ENCODE data around the gene SOX8. TPM values are rescaled to one million over a fixed set of nuclear protein-coding genes. Genes with fewer than 3 reads are reported as not detected.
"Not testable (repeated sequence)": the region's sequence is repeated elsewhere in the genome, so short reads cannot be mapped to it uniquely, and the experiment has no call there.

Gene SOX8
- total RNA-seq, 1 experiment from 2014 or later, result 0.47 TPM

DNA sequence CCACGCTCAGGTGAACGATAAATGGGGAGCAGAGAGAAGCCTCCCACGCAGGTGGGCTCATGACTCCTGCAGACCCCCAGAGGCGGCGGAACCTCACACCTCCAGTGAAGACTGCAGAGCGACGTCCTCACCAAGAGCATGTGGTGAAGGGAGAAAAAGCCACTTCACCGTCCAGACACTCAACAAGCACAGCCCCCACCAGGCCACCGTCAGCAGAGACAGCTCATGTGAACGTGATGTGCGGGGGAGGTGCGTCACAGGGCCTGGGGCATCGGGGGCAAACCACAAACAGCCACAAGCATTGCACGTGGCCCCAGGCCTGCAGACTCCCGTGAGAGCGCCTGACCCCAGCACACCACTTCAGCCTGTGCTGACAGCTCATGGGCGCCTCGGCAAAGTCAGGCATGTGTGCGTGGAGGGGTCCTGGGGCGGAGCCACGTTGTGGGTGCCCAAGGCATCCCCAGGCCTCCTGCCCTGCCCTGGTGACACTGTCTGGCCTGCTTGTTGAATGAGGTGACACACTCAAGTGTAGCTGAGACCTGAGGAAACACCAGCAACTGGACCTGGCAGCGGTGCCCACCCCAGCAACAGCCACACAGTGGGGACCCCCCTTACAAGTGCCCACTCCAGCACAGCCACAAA, 29.8 kb upstream of the SOX8 start:
- no peak for ATAC-seq
- BruUV-seq (replicated peaks), result no TSS peak
- Histone ChIP-seq H3K9me3 (ENCODE audit: low read length) (no peaks in the 10 kb centered on the region), H3K4me1 (ENCODE audit: insufficient read depth, low read length) (no peaks in the 10 kb centered on the region), H3K9me2 (replicated peaks; ENCODE audit: low read length) (no peaks in the 10 kb centered on the region), H3K27ac (ENCODE audit: low read length) (no peak overlapping the region), H3K4me2 (ENCODE audit: low read length) (no peak overlapping the region), H3K9ac (ENCODE audit: low read length) (no peak overlapping the region), H3K27me3 (ENCODE audit: low read length) (no peaks in the 10 kb centered on the region), H4K20me1 (ENCODE audit: low read length) (no peaks in the 10 kb centered on the region), H3K79me2 (ENCODE audit: low read length) (no peaks in the 10 kb centered on the region), H3K36me3 (ENCODE audit: low read depth, low read length) (no peaks in the 10 kb centered on the region), H3K4me3 (ENCODE audit: low read length) (no peak overlapping the region), H3F3A (ENCODE audit: low read length, unreplicated experiment) (no peaks in the 10 kb centered on the region), H2AFZ (ENCODE audit: low read length) (no peak overlapping the region)
- ChIA-PET POLR2A (ENCODE audit: unreplicated experiment) (no interaction called here), CTCF (no interaction called here)
- TF ChIP-seq, protein P1, sequence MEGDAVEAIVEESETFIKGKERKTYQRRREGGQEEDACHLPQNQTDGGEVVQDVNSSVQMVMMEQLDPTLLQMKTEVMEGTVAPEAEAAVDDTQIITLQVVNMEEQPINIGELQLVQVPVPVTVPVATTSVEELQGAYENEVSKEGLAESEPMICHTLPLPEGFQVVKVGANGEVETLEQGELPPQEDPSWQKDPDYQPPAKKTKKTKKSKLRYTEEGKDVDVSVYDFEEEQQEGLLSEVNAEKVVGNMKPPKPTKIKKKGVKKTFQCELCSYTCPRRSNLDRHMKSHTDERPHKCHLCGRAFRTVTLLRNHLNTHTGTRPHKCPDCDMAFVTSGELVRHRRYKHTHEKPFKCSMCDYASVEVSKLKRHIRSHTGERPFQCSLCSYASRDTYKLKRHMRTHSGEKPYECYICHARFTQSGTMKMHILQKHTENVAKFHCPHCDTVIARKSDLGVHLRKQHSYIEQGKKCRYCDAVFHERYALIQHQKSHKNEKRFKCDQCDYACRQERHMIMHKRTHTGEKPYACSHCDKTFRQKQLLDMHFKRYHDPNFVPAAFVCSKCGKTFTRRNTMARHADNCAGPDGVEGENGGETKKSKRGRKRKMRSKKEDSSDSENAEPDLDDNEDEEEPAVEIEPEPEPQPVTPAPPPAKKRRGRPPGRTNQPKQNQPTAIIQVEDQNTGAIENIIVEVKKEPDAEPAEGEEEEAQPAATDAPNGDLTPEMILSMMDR (conservative IDR thresholded peaks at IDR 0.05; ENCODE audit: low read depth, low read length), result no peak
- TF ChIP-seq EZH2 (IDR thresholded peaks at IDR 0.05; ENCODE audit: low read length, unreplicated experiment) (no peak), EZH2phosphoT487 (IDR thresholded peaks at IDR 0.05; ENCODE audit: borderline replicate concordance, low read length) (no peak)
- intact Hi-C loops (cut with micrococcal nuclease), result no loop called here
- no peak for DNase-seq

DNA sequence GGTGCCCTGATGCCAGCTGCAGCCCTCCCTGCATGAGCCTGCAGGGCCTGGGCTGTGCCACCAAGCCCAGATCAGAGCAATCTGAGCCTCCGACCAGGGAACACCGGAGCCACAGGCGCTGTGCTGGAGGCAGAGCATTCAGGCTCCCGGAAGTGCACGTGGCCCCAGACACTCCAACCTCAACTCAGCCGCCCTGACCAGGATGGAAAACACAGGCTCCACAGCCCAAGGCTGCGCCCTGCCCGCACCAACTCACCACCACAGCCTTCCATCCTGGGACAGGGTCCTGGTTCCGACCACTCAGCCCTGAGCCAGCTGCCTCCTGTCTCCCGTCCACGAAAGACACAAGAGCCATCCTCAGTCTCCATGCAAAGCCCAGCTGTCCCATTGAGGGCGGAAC, 29.2 kb upstream of the SOX8 start:
- Histone ChIP-seq H3F3A (ENCODE audit: low read length, unreplicated experiment) (no peaks in the 10 kb centered on the region), H2AFZ (ENCODE audit: low read length) (no peak overlapping the region), H3K27ac (ENCODE audit: low read length) (no peak overlapping the region), H4K20me1 (ENCODE audit: low read length) (no peaks in the 10 kb centered on the region), H3K4me2 (ENCODE audit: low read length) (no peak overlapping the region), H3K4me3 (ENCODE audit: low read length) (no peak overlapping the region), H3K9me2 (replicated peaks; ENCODE audit: low read length) (no peaks in the 10 kb centered on the region), H3K27me3 (ENCODE audit: low read length) (no peaks in the 10 kb centered on the region), H3K9me3 (ENCODE audit: low read length) (no peaks in the 10 kb centered on the region), H3K79me2 (ENCODE audit: low read length) (no peaks in the 10 kb centered on the region), H3K36me3 (ENCODE audit: low read depth, low read length) (no peaks in the 10 kb centered on the region), H3K4me1 (ENCODE audit: insufficient read depth, low read length) (no peaks in the 10 kb centered on the region), H3K9ac (ENCODE audit: low read length) (no peak overlapping the region)
- DNase-seq (no peak), ATAC-seq (no peak)
- CTCF ChIA-PET, result no interaction called here
- POLR2A ChIA-PET (ENCODE audit: unreplicated experiment), result no interaction called here
- no peak for TF ChIP-seq EZH2phosphoT487 (IDR thresholded peaks at IDR 0.05; ENCODE audit: borderline replicate concordance, low read length)
- TF ChIP-seq EZH2 (IDR thresholded peaks at IDR 0.05; ENCODE audit: low read length, unreplicated experiment), result no peak
- TF ChIP-seq, protein P1 (conservative IDR thresholded peaks at IDR 0.05; ENCODE audit: low read depth, low read length), result no peak
- intact Hi-C loops (cut with micrococcal nuclease), result no loop called here
- BruUV-seq (replicated peaks), result no TSS peak

DNA sequence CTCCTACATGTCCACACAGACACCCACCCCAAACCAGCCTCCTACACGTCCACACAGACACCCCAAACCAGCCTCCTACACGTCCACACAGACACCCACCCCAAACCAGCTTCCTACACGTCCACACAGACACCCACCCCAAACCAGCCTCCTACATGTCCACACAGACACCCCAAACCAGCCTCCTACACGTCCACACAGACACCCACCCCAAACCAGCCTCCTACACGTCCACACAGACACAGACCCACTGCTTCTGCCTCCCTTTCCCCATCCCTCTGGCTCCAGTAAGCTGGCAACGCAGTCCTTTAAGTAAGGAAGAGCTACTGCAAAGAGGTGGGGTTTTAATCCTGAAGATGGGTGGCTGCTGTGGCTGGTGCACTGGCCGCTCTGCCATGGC, 27.8 kb upstream of the SOX8 start:
- H3K9ac ChIP-seq (ENCODE audit: low read length); CTCF ChIA-PET; H3K4me1 ChIP-seq (ENCODE audit: insufficient read depth, low read length); ATAC-seq; H2AFZ ChIP-seq (ENCODE audit: low read length); POLR2A ChIA-PET (ENCODE audit: unreplicated experiment); H3K9me2 ChIP-seq (replicated peaks; ENCODE audit: low read length); H3K4me2 ChIP-seq (ENCODE audit: low read length); H3K36me3 ChIP-seq (ENCODE audit: low read depth, low read length); H3K27ac ChIP-seq (ENCODE audit: low read length); H3K27me3 ChIP-seq (ENCODE audit: low read length); H3K4me3 ChIP-seq (ENCODE audit: low read length); H3K9me3 ChIP-seq (ENCODE audit: low read length); H3F3A ChIP-seq (ENCODE audit: low read length, unreplicated experiment); H4K20me1 ChIP-seq (ENCODE audit: low read length); H3K79me2 ChIP-seq (ENCODE audit: low read length); DNase-seq; intact Hi-C loops (cut with micrococcal nuclease); BruUV-seq (replicated peaks): not testable (repeated sequence)

DNA sequence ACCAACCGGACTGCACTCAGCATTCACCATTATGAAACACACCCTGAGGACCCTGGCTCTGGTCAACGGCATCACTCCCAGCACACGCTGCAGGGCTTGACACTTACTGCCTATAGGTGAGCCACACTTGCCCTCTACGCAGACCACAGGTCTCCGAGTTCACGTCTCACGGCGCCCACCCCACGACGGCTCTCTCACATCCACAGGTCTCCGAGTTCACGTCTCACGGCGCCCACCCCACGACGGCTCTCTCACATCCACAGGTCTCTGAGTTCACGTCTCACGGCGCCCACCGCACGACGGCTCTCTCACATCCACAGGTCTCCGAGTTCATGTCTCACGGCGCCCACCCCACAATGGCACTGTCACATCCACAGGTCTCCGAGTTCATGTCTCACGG, 25.8 kb upstream of the SOX8 start:
- H3K9me2 ChIP-seq (replicated peaks; ENCODE audit: low read length); H4K20me1 ChIP-seq (ENCODE audit: low read length); H3K4me1 ChIP-seq (ENCODE audit: insufficient read depth, low read length); H3K36me3 ChIP-seq (ENCODE audit: low read depth, low read length); BruUV-seq (replicated peaks); DNase-seq; H3K79me2 ChIP-seq (ENCODE audit: low read length); H3K4me3 ChIP-seq (ENCODE audit: low read length); CTCF ChIA-PET; H3K27ac ChIP-seq (ENCODE audit: low read length); H3F3A ChIP-seq (ENCODE audit: low read length, unreplicated experiment); ATAC-seq; H3K9me3 ChIP-seq (ENCODE audit: low read length); POLR2A ChIA-PET (ENCODE audit: unreplicated experiment); H3K4me2 ChIP-seq (ENCODE audit: low read length); intact Hi-C loops (cut with micrococcal nuclease); H2AFZ ChIP-seq (ENCODE audit: low read length); H3K27me3 ChIP-seq (ENCODE audit: low read length); H3K9ac ChIP-seq (ENCODE audit: low read length): not testable (repeated sequence)

Measured in PC-3 (cell line).